K562 (cell line): ENCODE measurements around the gene KLF1. TPM values are rescaled to one million over a fixed set of nuclear protein-coding genes. Genes with fewer than 3 reads are reported as not detected.

Experiments used
- ETV5 ChIP-seq: sonication (generic); formaldehyde crosslinking; IDR thresholded peaks from 2 replicates; pipeline ENCODE4 v1.4.0; 2020; ENCODE audit warnings: low read depth, mild to moderate bottlenecking, missing genetic modification reagents
- FOXP1 ChIP-seq: sonication (generic); formaldehyde crosslinking; IDR thresholded peaks from 2 replicates; pipeline ENCODE4 v1.8.0; 2022; ENCODE audit warnings: mild to moderate bottlenecking, missing genetic modification reagents
- HSF4 ChIP-seq: fragments of 250-450 bp; sonication (Bioruptor Pico); IDR thresholded peaks from 2 replicates; pipeline ENCODE4 v2.1.2; 2022; ENCODE audit warnings: mild to moderate bottlenecking, moderate library complexity, borderline replicate concordance
- IFI16 ChIP-seq: fragments of 250-450 bp; sonication (Bioruptor Pico); IDR thresholded peaks from 2 replicates; pipeline ENCODE4 v2.1.2; 2022; ENCODE audit warnings: mild to moderate bottlenecking, inconsistent platforms
- IRF9 ChIP-seq: fragments of 450-650 bp; IDR thresholded peaks from 2 replicates; pipeline ENCODE4 v1.6.1; 2016; ENCODE audit warnings: missing biosample characterization, missing genetic modification characterization
- PHB ChIP-seq: fragments of 250-450 bp; sonication (Bioruptor Pico); IDR thresholded peaks from 2 replicates; pipeline ENCODE4 v1.5.0; 2021
- RBM14 ChIP-seq: fragments of 200-400 bp; formaldehyde crosslinking; IDR thresholded peaks from 2 replicates; pipeline ENCODE4 v1.6.1; 2018; ENCODE audit warnings: low read depth, mild to moderate bottlenecking, low read length, moderate library complexity, borderline replicate concordance; ENCODE audit not compliant: insufficient read depth
- RUNX1 ChIP-seq: sonication (generic); IDR thresholded peaks from 2 replicates; pipeline ENCODE4 v1.6.1; 2016; ENCODE audit warnings: antibody characterized with exemption, low read depth
- SAFB2 ChIP-seq: fragments of 200-400 bp; formaldehyde crosslinking; IDR thresholded peaks from 2 replicates; pipeline ENCODE4 v1.6.1; 2018; ENCODE audit warnings: borderline replicate concordance, low read length, low read depth, moderate library complexity; ENCODE audit not compliant: severe bottlenecking
- SMAD4 ChIP-seq: fragments of 250-450 bp; sonication (Bioruptor Pico); conservative IDR thresholded peaks from 2 replicates; pipeline ENCODE4 v1.8.0; 2021; ENCODE audit warnings: inconsistent platforms, mild to moderate bottlenecking, moderate library complexity
- TARDBP ChIP-seq: fragments of 450-650 bp; IDR thresholded peaks from 2 replicates; pipeline ENCODE4 v1.6.1; 2016
- ZFP36 ChIP-seq: fragments of 150-350 bp; IDR thresholded peaks from 2 replicates; pipeline ENCODE4 v1.6.1; 2018; ENCODE audit warnings: low read length, low read depth; ENCODE audit not compliant: partially characterized antibody
- ZNF766 ChIP-seq: fragments of 200-800 bp; sonication (Bioruptor generic); conservative IDR thresholded peaks from 2 replicates; pipeline ENCODE4 v1.6.1; 2016; ENCODE audit warnings: missing genetic modification characterization, missing compliant biosample characterization
- polyA plus RNA-seq, 8 experiments: library from polyadenylated mRNA; depleted of rRNA in 4 of 8; stranded (reverse) in 5 of 8; unstranded in 3 of 8; fragments of >200 nt; fragmentation: Nextera tagmentation in 2 of 8; fragmentation: Illumina TruSeq in 1 of 8; extraction: Ambion mirVana in 2 of 8; extraction: Trizol in 1 of 8; gene quantifications; 2 replicates each; pipeline versions ENCODE4 v1.2.1 to v1.2.3, GENCODE V29; 2011 to 2014; ENCODE audit warnings: inconsistent platforms in 1 of 8, missing spikeins in 1 of 8
- total RNA-seq, 7 experiments: library from RNA; depleted of rRNA in 6 of 7; stranded (reverse); fragments of >200 nt in 6 of 7; fragmentation: Illumina TruSeq in 2 of 7; extraction: Trizol in 2 of 7; gene quantifications; 2 replicates each; pipeline versions ENCODE4 v1.2.1 to v1.2.3, GENCODE V29; 2011 to 2021; ENCODE audit warnings: low replicate concordance in 1 of 7
- TF ChIP-seq, protein P1 (sequence below): sonication (generic); formaldehyde crosslinking; IDR thresholded peaks from 2 replicates; pipeline ENCODE4 v1.8.0; 2022; ENCODE audit warnings: mild to moderate bottlenecking, missing genetic modification reagents
- TF ChIP-seq, protein P2 (sequence below): sonication (generic); formaldehyde crosslinking; IDR thresholded peaks from 2 replicates; pipeline ENCODE4 v1.8.0; 2022; ENCODE audit warnings: mild to moderate bottlenecking, missing genetic modification reagents
- TF ChIP-seq, protein P3 (sequence below): fragments of 250-450 bp; sonication (Bioruptor Pico); IDR thresholded peaks from 2 replicates; pipeline ENCODE4 v1.4.0; 2020; ENCODE audit warnings: mild to moderate bottlenecking, moderate library complexity

Gene KLF1
- total and polyA plus RNA-seq, 9 of the 15 experiments (the other 6 are each of a cell fraction or from before 2014, with no cell fraction given): 8.4 to 163 (median 47.3) TPM

GRCh38 chr19:12886969-12887747 is at the start of gene KLF1 (continued):
- TF ChIP-seq, protein P1, sequence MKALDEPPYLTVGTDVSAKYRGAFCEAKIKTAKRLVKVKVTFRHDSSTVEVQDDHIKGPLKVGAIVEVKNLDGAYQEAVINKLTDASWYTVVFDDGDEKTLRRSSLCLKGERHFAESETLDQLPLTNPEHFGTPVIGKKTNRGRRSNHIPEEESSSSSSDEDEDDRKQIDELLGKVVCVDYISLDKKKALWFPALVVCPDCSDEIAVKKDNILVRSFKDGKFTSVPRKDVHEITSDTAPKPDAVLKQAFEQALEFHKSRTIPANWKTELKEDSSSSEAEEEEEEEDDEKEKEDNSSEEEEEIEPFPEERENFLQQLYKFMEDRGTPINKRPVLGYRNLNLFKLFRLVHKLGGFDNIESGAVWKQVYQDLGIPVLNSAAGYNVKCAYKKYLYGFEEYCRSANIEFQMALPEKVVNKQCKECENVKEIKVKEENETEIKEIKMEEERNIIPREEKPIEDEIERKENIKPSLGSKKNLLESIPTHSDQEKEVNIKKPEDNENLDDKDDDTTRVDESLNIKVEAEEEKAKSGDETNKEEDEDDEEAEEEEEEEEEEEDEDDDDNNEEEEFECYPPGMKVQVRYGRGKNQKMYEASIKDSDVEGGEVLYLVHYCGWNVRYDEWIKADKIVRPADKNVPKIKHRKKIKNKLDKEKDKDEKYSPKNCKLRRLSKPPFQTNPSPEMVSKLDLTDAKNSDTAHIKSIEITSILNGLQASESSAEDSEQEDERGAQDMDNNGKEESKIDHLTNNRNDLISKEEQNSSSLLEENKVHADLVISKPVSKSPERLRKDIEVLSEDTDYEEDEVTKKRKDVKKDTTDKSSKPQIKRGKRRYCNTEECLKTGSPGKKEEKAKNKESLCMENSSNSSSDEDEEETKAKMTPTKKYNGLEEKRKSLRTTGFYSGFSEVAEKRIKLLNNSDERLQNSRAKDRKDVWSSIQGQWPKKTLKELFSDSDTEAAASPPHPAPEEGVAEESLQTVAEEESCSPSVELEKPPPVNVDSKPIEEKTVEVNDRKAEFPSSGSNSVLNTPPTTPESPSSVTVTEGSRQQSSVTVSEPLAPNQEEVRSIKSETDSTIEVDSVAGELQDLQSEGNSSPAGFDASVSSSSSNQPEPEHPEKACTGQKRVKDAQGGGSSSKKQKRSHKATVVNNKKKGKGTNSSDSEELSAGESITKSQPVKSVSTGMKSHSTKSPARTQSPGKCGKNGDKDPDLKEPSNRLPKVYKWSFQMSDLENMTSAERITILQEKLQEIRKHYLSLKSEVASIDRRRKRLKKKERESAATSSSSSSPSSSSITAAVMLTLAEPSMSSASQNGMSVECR: peak; percentile 36; the same call in 1 of the 2 replicates
- TF ChIP-seq ZNF766 (CRISPR knock-in tag) (0 out of 2 replicates have a peak, but pooled peaks have one; percentile 10), HSF4 (peak; percentile 62; the same call in 1 of the 2 replicates), RBM14 (no peak), ETV5 (CRISPR knock-in tag) (peak; percentile 38), PHB (CRISPR knock-in tag) (0 out of 2 replicates have a peak, but pooled peaks have one; percentile 8), SAFB2 (no peak), ZFP36 (no peak), RUNX1 (0 out of 2 replicates have a peak, but pooled peaks have one; percentile 19), IRF9 (tag) (no peak), IFI16 (0 out of 2 replicates have a peak, but pooled peaks have one; percentile 51), SMAD4 (peak; percentile 72), TARDBP (no peak), FOXP1 (CRISPR knock-in tag) (peak; percentile 73; the same call in 1 of the 2 replicates)
- TF ChIP-seq, protein P2, sequence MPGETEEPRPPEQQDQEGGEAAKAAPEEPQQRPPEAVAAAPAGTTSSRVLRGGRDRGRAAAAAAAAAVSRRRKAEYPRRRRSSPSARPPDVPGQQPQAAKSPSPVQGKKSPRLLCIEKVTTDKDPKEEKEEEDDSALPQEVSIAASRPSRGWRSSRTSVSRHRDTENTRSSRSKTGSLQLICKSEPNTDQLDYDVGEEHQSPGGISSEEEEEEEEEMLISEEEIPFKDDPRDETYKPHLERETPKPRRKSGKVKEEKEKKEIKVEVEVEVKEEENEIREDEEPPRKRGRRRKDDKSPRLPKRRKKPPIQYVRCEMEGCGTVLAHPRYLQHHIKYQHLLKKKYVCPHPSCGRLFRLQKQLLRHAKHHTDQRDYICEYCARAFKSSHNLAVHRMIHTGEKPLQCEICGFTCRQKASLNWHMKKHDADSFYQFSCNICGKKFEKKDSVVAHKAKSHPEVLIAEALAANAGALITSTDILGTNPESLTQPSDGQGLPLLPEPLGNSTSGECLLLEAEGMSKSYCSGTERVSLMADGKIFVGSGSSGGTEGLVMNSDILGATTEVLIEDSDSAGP (CRISPR knock-in tag): peak; percentile 56; the same call in 1 of the 2 replicates
- TF ChIP-seq, protein P3, sequence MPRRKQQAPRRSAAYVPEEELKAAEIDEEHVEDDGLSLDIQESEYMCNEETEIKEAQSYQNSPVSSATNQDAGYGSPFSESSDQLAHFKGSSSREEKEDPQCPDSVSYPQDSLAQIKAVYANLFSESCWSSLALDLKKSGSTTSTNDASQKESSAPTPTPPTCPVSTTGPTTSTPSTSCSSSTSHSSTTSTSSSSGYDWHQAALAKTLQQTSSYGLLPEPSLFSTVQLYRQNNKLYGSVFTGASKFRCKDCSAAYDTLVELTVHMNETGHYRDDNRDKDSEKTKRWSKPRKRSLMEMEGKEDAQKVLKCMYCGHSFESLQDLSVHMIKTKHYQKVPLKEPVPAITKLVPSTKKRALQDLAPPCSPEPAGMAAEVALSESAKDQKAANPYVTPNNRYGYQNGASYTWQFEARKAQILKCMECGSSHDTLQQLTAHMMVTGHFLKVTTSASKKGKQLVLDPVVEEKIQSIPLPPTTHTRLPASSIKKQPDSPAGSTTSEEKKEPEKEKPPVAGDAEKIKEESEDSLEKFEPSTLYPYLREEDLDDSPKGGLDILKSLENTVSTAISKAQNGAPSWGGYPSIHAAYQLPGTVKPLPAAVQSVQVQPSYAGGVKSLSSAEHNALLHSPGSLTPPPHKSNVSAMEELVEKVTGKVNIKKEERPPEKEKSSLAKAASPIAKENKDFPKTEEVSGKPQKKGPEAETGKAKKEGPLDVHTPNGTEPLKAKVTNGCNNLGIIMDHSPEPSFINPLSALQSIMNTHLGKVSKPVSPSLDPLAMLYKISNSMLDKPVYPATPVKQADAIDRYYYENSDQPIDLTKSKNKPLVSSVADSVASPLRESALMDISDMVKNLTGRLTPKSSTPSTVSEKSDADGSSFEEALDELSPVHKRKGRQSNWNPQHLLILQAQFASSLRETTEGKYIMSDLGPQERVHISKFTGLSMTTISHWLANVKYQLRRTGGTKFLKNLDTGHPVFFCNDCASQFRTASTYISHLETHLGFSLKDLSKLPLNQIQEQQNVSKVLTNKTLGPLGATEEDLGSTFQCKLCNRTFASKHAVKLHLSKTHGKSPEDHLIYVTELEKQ (CRISPR knock-in tag): no peak
